CD4-positive, alpha-beta T cell treated with Interleukin-6 for 4 hours (primary cell): ENCODE data around the gene FMC1.

Source experiments
- DNase-seq: peaks from one replicate; pipeline ENCODE4 v3.0.0-alpha.2; 2020; ENCODE audit warnings: mixed read lengths

FMC1 gene

DNA sequence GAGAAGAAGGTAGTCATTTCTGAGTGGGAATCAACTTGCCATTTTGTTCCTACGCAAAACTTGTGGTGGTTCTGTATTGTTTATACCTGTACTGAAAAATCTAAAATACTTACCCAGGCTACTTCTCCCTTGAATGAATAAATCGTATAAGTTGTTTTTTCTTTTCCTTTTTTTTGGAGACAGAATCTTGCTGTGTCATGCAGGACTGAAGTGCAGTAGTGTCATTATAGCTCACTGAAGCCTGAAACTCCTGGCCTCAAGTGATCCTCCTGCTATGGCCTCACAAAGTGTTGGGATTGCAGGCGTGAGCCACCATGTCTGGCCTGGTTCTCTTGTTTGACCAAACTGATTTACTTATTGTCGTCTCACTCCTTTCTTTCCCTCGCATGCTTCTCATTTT, 46.5 kb downstream of the FMC1 start:
- no peak for DNase-seq

DNA sequence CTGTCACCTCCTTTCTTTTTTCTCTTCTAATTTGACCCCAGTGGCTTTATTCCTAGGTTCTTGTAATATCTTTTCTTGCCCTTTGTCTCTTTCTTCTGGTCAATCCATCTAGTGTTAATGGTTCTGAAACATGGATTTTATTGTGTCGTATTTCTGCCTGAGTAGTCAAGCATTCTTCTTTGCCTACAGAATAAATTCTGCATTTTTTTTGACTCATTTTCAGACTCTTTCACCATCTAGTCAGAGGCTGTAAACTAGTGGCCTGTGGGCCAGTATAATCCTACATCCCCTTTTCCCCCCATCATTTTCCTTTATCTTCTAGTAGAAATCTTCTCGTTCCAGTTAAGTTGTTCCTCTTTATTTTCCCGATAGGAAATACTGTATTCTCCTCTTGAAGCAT, 48.0 kb downstream of the FMC1 start:
- DNase-seq: no peak

DNA sequence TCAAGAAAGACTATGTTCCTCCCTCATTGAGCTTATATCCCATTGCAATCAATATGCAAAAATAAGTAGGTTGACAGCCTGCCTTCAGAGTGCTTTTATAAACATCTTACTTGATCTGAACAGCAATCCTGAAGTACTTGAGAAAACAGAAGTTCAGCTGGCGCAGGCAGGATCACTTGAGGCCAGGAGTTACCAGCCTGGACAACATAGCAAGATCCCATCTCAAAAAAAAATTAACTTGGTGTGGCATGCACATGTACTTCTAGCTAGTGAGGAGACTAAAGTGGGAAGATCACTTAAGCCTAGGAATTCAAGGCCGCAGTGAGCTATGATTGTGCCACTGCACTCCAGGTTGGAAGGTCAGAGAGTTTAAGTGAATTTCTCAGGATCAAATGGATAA, 48.6 kb downstream of the FMC1 start:
- DNase-seq: no peak

DNA sequence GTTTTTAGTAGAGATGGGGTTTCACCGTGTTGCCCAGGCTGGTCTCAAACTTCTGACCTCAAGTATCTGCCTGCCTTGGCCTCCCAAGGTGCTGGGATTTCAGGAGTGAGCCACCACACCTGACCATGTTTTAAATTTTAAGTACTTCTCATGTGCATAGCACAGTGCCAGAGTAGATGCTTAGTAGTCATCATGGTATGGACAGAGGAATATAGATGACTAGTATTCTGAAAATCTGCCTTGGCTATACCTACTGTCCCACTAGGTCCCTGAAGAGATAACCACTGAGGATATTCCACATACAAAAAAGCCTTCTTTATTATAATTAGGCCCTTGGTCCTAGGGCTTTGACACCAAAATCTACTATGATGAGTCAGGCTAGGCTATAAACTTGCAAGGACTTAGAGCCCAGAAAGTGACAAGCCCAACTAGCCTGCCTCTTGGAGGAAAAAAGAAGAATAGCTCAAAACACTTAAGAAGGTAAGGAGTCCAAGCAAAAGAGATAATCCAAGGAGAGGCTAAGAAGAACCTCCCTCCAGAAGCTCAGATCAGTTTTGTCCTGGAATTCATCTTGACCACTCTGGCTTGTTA, 52.6 kb downstream of the FMC1 start:
- DNase-seq: no peak

DNA sequence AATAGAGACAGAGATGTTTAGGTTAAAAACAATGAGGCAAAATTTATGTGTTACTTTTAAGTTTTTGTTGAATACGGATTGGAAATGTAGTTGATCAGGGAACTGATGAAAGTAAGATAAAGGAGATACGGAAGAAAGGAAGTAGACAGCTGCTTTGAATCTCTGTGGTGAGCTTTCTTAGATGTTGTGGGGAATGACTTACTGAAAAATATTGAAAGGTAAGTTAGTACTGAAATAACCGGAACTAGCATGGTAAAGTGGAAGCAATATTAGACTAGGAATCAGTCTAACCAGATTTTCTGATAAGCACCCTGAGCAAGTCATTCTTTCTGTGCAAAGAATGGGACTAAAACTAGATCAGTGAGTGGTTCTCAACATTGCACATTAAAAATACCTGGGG, 53.4 kb downstream of the FMC1 start:
- DNase-seq: no peak
